Karpas-422 (cell line): ENCODE measurements around the gene SMAD6. TPM values are rescaled to one million over a fixed set of nuclear protein-coding genes. Genes with fewer than 3 reads are reported as not detected.
"Not testable (repeated sequence)": the region's sequence is repeated elsewhere in the genome, so short reads cannot be mapped to it uniquely, and the experiment has no call there.

ENCODE experiments used
- DNase-seq: peaks from one replicate; pipeline ENCODE4 v3.0.0-alpha.2; 2015
- H2AFZ ChIP-seq: fragments of 200-600 bp; sonication (generic); 2 replicates; pipeline ENCODE4 v1.6.1; 2014; ENCODE audit warnings: antibody characterized with exemption, low read length, mixed read lengths
- H3K27ac ChIP-seq: fragments of 200-600 bp; sonication (generic); 2 replicates; pipeline ENCODE4 v1.5.1; 2014; ENCODE audit warnings: mild to moderate bottlenecking, low read length, moderate library complexity
- H3K27me3 ChIP-seq: fragments of 200-600 bp; sonication (generic); 2 replicates; pipeline ENCODE4 v1.6.1; 2014; ENCODE audit warnings: low read length, mixed read lengths
- H3K36me3 ChIP-seq: fragments of 200-600 bp; sonication (generic); 2 replicates; pipeline ENCODE4 v1.6.1; 2014; ENCODE audit warnings: low read length, mixed read lengths; ENCODE audit not compliant: insufficient read depth
- H3K4me1 ChIP-seq: fragments of 200-600 bp; sonication (generic); 2 replicates; pipeline ENCODE4 v1.6.1; 2014; ENCODE audit warnings: mild to moderate bottlenecking, low read length, mixed read lengths
- H3K4me2 ChIP-seq: fragments of 200-600 bp; sonication (generic); 2 replicates; pipeline ENCODE4 v1.6.1; 2014; ENCODE audit warnings: low read length, low read depth, mild to moderate bottlenecking; ENCODE audit not compliant: poor library complexity, severe bottlenecking
- H3K4me3 ChIP-seq: fragments of 200-600 bp; sonication (generic); 2 replicates; pipeline ENCODE4 v1.5.1; 2014; ENCODE audit warnings: mild to moderate bottlenecking, antibody characterized with exemption, low read length, mixed read lengths
- H3K79me2 ChIP-seq: fragments of 200-600 bp; sonication (generic); 2 replicates; pipeline ENCODE4 v1.6.1; 2014; ENCODE audit warnings: mild to moderate bottlenecking, low read length, mixed read lengths
- H3K9ac ChIP-seq: fragments of 200-600 bp; sonication (generic); 2 replicates; pipeline ENCODE4 v1.6.0; 2014; ENCODE audit warnings: low read length
- H3K9me2 ChIP-seq: fragments of 200-600 bp; sonication (generic), shearing (Covaris generic); replicated peaks from 2 replicates; pipeline ENCODE4 v1.6.0; 2014; ENCODE audit warnings: mild to moderate bottlenecking, low read length, moderate library complexity; ENCODE audit not compliant: insufficient read depth
- H3K9me3 ChIP-seq: fragments of 300-700, 200-600 bp; sonication (generic); 2 replicates; pipeline ENCODE4 v1.6.1; 2014; ENCODE audit warnings: low read length, mixed read lengths
- H4K20me1 ChIP-seq: fragments of 200-600 bp; sonication (generic); 2 replicates; pipeline ENCODE4 v1.6.1; 2014; ENCODE audit warnings: mild to moderate bottlenecking, antibody characterized with exemption, low read length, low read depth; ENCODE audit not compliant: insufficient read depth
- total RNA-seq: library from RNA; depleted of rRNA; stranded (reverse); fragments of >200 nt; shearing (Covaris generic); gene quantifications from 2 replicates; pipeline ENCODE4 v1.2.3, GENCODE V29; 2014; ENCODE audit warnings: low replicate concordance

Gene SMAD6
- total RNA-seq, 1 experiment from 2014 or later = 0.89 TPM

- Histone ChIP-seq H3K4me2 (no peak overlapping the region), H3K9ac (no peak overlapping the region), H2AFZ (no peak overlapping the region), H3K79me2 (no peaks in the 10 kb centered on the region), H3K9me2 (no peaks in the 10 kb centered on the region), H3K9me3 (no peaks in the 10 kb centered on the region; the same call in 1 of the 2 replicates), H3K4me1 (no peaks in the 10 kb centered on the region), H3K27me3 (peaks cover 3% of the 10 kb centered on the region; the same call in 1 of the 2 replicates), H3K4me3 (no peak overlapping the region), H3K27ac (no peak overlapping the region), H3K36me3 (no peaks in the 10 kb centered on the region), H4K20me1 (no peaks in the 10 kb centered on the region)
- DNase-seq = no peak
Observed at GRCh38 chr15:66755298-66756068, 53.4 kb downstream of the SMAD6 start.

- Histone ChIP-seq H3K4me3 (no peak overlapping the region), H2AFZ (no peak overlapping the region), H3K36me3 (no peaks in the 10 kb centered on the region), H3K27me3 (peaks cover 3% of the 10 kb centered on the region; the same call in 1 of the 2 replicates), H3K27ac (no peak overlapping the region), H3K79me2 (no peaks in the 10 kb centered on the region), H3K9ac (no peak overlapping the region), H3K9me2 (no peaks in the 10 kb centered on the region), H3K4me1 (no peaks in the 10 kb centered on the region), H4K20me1 (no peaks in the 10 kb centered on the region), H3K4me2 (no peak overlapping the region), H3K9me3 (no peaks in the 10 kb centered on the region; the same call in 1 of the 2 replicates)
- DNase-seq = no peak
Observed at GRCh38 chr15:66756295-66756694, 54.3 kb downstream of the SMAD6 start.

GRCh38 chr15:66757030-66757429 lies 55.0 kb downstream of the SMAD6 start:
- no peak overlapping the region for H3K9ac ChIP-seq
- peaks cover 3% of the 10 kb centered on the region; the same call in 1 of the 2 replicates for H3K27me3 ChIP-seq
- no peak overlapping the region for H3K27ac ChIP-seq
- no peaks in the 10 kb centered on the region for H3K36me3 ChIP-seq
- DNase-seq = no peak
- H3K4me3 ChIP-seq = no peak overlapping the region
- no peak overlapping the region for H2AFZ ChIP-seq
- no peaks in the 10 kb centered on the region for H3K9me2 ChIP-seq
- no peaks in the 10 kb centered on the region for H3K4me1 ChIP-seq
- H3K9me3 ChIP-seq = no peaks in the 10 kb centered on the region; the same call in 1 of the 2 replicates
- no peak overlapping the region for H3K4me2 ChIP-seq
- H3K79me2 ChIP-seq = no peaks in the 10 kb centered on the region
- no peaks in the 10 kb centered on the region for H4K20me1 ChIP-seq

DNA sequence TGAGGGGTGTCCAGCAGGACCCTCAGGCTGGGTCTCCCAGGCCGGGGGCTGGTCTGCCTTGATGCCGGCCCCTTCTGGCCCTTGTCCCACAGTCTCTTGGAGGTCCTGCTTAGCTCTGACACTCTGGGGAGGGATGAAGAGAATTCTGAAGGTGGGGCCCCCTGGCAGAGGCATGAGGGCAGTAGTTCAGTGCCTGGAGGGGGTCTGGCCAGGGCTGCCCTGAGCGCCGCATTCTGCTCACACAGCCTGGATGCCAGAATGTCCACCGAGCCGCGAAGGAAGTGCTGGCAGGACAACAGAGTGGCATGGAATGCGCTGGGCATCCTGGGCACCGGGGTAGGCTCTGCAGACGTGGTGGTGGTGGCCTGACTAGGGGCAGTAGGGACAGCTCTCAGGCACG lies 55.5 kb downstream of the SMAD6 start:
- no peaks in the 10 kb centered on the region for H3K9me2 ChIP-seq
- no peak overlapping the region for H3K27ac ChIP-seq
- no peak overlapping the region for H3K4me3 ChIP-seq
- peaks cover 3% of the 10 kb centered on the region; the same call in 1 of the 2 replicates for H3K27me3 ChIP-seq
- no peaks in the 10 kb centered on the region for H4K20me1 ChIP-seq
- no peaks in the 10 kb centered on the region for H3K4me1 ChIP-seq
- no peaks in the 10 kb centered on the region; the same call in 1 of the 2 replicates for H3K9me3 ChIP-seq
- no peak overlapping the region for H3K9ac ChIP-seq
- no peaks in the 10 kb centered on the region for H3K79me2 ChIP-seq
- no peak overlapping the region for H2AFZ ChIP-seq
- DNase-seq = no peak
- no peak overlapping the region for H3K4me2 ChIP-seq
- no peaks in the 10 kb centered on the region for H3K36me3 ChIP-seq

DNA sequence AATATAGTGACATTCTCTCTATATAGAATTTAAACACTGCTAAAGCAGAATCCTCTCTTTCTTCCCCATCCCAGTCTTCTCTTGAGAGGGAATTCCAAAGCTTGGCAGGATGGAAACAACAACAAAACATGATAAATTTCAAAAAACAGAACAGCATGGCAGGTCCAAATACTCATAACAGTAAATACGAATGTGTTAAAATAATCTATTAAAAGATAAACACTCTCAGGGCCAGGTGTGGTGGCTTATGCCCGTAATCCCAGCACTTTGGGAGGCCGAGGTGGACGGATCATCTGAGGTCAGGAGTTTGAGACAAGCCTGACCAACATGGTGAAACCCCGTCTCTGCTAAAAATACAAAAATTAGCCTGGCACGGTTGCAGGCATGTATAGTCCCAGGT lies 56.2 kb downstream of the SMAD6 start:
- not testable (repeated sequence) for H3K79me2 ChIP-seq, H4K20me1 ChIP-seq, H3K9me2 ChIP-seq, H2AFZ ChIP-seq, H3K4me3 ChIP-seq, H3K4me1 ChIP-seq, H3K27ac ChIP-seq, H3K27me3 ChIP-seq, H3K36me3 ChIP-seq, H3K4me2 ChIP-seq, H3K9me3 ChIP-seq, DNase-seq, H3K9ac ChIP-seq

DNA sequence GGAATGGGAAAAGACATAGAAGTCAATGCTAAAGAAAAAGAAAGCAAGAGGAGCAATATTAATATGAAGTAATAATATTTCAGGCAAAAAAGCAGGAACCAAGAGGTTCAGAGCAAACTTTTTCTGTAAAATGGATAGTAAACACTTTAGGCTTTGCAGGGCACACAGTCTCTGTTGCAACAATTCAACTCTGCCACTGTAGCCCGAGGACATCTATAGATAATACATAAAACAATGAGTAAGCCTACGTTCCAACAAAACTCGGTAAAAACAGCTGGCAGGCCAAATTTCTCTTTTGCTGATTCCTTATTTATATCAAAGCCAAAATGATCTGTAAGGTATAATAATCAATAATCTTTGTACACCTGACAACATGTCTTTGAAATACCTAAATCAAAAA lies 56.8 kb downstream of the SMAD6 start:
- Histone ChIP-seq H3K4me2 (no peak overlapping the region), H3K9me2 (no peaks in the 10 kb centered on the region), H3K27me3 (peaks cover 3% of the 10 kb centered on the region; the same call in 1 of the 2 replicates), H3K9me3 (no peaks in the 10 kb centered on the region; the same call in 1 of the 2 replicates), H4K20me1 (no peaks in the 10 kb centered on the region), H3K27ac (no peak overlapping the region), H3K9ac (no peak overlapping the region), H3K36me3 (no peaks in the 10 kb centered on the region), H2AFZ (no peak overlapping the region), H3K4me1 (no peaks in the 10 kb centered on the region), H3K79me2 (no peaks in the 10 kb centered on the region), H3K4me3 (no peak overlapping the region)
- no peak for DNase-seq

DNA sequence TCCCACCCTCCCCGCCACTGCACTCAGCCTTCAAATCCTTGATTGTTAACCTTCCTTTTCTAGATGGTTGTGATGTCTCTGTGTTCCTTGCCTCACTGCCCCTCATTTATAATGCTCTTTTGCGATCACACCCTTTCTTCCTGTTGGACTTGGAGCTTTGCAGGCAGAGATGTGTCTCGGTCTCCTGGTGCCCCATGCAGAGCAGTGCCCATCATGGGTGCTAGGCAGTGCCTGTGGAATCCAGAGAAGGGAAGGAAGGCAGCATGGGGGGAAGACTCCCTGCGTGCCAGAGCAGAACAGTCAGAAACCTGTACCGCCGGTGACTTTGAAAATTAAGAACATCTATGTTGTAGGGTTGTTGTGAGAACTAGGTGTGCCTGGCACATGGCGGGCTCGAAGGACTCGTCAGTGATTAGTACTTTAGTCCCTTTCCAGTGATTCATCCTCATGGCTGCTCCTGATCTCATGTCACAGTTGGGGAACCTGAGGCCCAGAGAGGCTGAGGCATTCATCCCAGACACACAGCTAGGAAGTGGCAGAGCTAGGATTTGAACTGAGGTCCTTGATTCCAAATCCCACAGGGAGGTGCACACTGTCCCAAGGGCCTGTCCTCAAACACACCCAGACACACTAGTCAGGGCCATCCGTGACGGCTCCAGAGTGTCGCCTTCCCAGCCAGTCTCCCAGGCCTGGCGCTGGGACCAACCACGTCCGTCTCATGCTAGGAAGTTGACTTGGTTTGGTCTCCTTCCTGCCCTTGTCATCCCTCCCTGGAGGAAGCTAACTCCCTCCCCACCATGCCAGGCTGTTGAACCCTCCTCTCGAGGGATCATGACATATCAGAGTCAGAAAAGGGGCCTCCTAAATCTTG lies 58.3 kb downstream of the SMAD6 start:
- H3K9ac ChIP-seq = no peak overlapping the region

More for the DNA sequence above, 58.3 kb downstream of the SMAD6 start:
- no peaks in the 10 kb centered on the region for H3K36me3 ChIP-seq
- H3K4me3 ChIP-seq = no peak overlapping the region
- no peaks in the 10 kb centered on the region for H3K79me2 ChIP-seq
- no peak for DNase-seq
- H4K20me1 ChIP-seq = no peaks in the 10 kb centered on the region
- H3K4me2 ChIP-seq = no peak overlapping the region
- H2AFZ ChIP-seq = no peak overlapping the region
- H3K9me3 ChIP-seq = no peaks in the 10 kb centered on the region; the same call in 1 of the 2 replicates
- no peaks in the 10 kb centered on the region for H3K9me2 ChIP-seq
- no peaks in the 10 kb centered on the region for H3K4me1 ChIP-seq
- H3K27ac ChIP-seq = no peak overlapping the region
- H3K27me3 ChIP-seq = peaks cover 3% of the 10 kb centered on the region; the same call in 1 of the 2 replicates
